GM18499 (cell line): ENCODE data around the gene PIAS4.

Source experiments
- ATAC-seq: cut with Tn5 transposase; IDR thresholded peaks from one replicate; pipeline ENCODE4 v1.9.1; 2021; ENCODE audit warnings: moderate number of reproducible peaks; ENCODE audit not compliant: insufficient read depth, unreplicated experiment

PIAS4 gene

GRCh38 chr19:4066176-4066606, 58.7 kb downstream of the PIAS4 start:
- no peak for ATAC-seq

- ATAC-seq: no peak
Observed at GRCh38 chr19:4066682-4067395, 59.3 kb downstream of the PIAS4 start, which contains the start of gene ZBTB7A. Gene ZBTB7A, minus strand, starts transcription at chr19:4066899. Its CDS starts 11,667 bp downstream, at chr19:4055232.

DNA sequence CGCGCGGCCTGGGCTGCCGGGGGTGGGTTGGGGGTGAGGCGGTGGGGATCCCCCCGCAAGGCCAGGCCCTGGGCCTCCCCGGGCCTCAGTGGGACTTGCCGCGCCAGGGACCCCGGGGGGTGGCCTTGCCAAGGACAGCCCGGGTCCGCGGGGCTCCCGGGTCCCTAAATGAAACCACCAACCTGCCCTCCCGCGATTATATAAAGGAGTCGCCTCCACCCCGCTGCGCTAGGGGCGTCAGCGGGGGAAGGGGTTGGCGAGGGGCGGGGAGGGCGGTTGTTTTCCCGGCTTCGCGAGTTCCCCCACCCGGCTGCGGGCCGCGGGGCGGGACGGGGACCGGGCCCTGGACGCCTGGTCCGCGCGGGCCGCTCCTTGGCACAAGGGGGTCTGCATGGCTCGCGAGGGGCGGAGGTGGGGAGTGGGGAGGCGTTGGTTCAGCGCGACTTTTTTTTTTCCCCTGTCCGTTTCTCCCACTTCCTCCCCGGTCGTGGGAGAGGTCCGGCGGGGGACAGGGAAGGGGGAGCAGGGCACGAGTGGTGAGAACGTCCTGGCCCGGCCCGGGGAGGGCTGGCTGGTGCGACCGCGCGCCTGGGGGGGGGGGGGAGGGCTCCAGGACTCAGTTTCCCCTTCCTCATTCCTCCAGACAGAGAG, 60.0 kb downstream of the PIAS4 start:
- ATAC-seq: no peak

DNA sequence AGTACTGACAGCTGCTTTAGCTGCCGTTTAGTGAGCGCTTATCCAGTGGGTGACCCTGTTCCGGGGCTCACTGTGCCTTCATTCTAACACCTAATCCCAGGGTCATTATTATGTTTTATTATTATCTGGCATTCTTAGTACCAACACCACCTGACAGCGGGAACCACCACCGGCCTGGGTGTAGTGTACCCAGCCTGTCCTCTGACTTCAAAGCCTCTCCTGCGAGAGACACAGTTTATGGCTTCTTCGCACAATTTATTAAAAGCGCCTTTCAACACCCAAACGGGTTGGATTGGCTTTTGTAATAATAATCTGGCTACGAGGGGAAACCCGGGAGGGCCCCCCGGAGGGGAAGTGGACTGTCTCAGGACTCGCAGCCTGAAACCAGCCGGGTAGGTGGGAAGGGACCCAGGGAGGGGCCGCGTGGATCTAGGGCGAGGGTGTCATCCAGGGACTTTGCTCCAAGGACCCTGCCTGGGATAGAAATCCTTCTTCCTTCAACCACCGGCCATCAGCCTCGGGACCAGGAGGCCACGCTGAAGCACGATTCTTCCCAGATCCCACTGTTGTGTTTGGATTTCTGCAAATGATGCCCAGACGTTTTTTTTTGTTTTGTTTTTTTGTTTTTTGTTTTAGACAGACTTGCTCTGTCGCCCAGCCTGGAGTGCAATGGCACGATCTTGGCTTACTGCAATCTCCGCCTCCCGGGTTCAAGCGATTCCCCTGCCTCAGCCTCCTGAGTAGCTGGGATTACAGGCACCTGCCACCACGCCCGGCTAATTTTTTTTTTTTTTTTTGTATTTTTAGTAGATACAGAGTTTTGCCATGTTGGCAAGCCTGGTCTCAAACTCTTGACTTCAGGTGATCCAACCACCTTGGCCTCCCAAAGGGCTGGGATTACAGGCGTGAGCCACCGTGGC, 60.8 kb downstream of the PIAS4 start:
- ATAC-seq: no peak

DNA sequence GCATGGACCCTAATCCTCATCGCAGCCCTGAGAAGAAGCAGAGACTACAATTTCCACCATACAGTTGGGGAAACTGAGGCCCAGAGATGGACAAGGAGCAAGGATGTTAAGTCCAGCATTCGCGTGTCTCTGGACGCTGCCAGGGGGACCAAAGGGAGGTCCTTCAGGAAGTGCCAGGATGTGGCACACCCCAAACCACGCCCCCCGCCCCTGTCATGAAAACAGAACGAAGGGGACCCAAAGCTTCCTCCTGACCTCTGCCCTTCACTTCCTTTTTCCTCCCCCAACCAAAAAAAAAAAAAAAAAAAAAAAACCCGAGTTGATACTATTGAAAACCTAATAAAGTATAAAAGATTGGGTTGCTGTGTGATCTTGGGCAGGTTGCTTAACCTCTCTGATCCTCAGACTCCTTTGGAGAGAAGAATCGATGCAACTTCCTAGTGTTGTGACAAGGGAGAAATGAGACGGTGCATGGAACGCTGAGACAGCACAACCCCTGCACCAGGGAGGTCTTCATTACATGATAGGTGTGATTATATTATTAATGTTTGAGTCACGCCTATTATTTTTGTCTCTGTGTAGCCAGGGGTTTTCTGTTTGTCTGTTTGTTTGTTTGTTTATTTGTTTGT, 61.9 kb downstream of the PIAS4 start:
- ATAC-seq: no peak

DNA sequence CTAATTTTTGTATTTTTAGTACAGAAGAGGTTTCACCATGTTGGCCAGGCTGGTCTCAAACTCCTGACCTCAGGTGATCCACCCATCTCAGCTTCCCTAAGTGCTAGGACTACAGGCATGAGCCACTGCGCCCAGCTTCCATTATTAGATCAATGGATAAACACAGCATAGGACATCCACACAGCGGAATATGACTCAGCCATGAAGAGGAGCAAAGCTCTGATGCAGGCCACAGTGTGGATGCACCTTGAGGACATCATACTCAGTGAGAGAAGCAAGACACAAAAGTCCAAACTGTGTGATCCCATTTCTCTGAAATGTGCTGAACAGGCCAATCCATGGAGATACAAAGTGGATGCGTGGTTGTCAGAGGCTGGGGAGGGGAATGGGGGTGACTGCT, 64.1 kb downstream of the PIAS4 start:
- ATAC-seq: no peak

- ATAC-seq: no peak
Observed at GRCh38 chr19:4075373-4075772, 67.8 kb downstream of the PIAS4 start.

DNA sequence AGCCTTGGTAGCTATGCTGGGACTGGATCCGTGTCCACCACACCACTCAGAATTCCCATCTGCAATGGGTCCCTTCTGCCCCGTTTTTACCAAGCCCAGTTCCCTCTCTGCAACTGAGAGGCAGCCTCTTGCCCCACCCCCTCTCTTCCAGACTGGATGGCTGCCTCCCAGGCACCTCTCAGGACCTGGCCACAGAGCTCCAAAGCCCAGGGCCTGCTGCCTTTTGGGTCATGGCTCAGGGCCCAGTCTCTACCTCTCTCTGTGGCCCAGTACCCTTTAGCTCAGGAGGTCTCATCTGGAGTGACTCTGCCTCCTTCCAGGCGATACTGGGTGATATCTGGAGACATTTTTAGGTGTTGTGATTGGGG, 69.5 kb downstream of the PIAS4 start:
- no peak for ATAC-seq

DNA sequence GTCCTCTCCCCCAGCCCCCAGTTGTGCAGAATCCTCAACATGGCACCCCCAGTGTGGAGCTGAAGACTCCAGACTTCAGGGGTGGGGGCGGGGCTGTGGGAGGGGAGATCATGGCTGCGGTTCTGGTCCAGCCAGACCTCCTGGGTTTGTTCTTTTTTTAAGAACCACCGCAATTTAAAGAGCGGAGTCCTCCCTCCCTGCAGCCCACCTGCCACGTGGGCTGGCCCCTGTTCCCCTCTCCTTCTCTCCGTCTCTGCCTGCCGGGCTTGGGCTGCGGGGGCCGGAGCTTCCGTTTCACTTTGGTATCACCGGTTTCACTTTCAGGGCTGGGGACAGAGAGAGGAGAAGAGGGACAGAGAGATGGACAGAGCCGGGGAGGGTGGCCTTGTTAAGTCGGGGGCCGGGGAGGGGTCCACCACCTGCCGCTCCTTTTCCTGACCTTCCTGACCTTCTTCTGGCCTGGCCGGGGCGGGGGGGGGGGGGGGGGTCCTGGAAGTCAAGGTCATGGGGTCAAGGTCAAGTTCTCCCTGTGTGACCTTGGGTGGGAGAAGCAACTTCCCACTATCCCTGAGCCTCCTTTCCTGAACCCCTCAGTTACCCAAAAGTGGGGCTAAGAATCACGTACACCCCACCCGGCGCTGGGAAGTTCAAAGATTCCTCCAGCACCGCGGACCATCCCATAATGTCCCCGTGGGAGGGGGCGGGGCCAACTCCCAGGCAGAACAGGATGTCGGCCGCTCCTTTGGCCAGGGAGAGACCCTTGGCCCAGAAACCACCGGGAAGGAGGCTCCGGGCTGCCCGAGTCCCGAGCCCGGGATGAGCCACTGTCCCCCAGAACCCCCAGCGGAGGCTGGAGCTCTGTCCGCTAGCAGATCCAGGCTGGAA, 70.5 kb downstream of the PIAS4 start:
- ATAC-seq: no peak

- ATAC-seq: no peak
Observed at GRCh38 chr19:4080473-4080872, 72.9 kb downstream of the PIAS4 start.

DNA sequence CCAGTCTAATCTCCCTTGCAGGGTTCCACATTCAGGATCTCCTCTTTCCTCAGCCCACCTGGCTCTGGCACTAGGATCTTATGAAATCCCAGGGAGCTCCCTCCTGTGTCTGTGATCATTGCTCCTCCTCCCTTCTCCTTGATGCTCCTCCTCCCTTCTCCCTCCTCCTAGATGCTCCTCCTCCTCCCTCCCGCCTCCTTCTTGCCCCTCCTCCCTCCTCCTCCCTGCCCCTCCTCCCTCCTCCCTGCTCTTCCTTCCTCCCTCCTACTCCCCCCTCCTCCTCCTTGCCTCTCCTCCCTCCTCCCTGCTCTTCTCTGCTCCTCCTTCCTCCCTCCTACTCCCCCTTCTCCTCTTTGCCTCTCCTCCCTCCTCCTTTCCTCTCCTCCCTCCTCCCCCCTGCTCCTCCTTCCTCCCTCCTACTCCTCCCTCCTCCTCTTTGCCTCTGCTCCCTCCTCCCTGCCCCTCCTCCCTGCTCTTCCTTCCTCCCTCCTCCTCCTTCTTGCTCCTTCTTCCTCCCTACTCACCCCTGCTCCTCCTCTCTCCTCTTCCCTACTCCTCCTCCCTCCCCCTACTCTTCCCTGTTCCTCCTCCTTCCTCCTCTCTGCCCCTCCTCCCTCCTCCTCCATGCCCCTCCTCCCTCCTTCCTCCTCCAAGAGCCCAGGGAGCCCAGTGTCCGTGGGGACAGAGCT, 74.0 kb downstream of the PIAS4 start:
- no peak for ATAC-seq

GRCh38 chr19:4082172-4082571, 74.6 kb downstream of the PIAS4 start:
- no peak for ATAC-seq

GRCh38 chr19:4083677-4084546, 76.4 kb downstream of the PIAS4 start:
- no peak for ATAC-seq

GRCh38 chr19:4084547-4084877, 77.0 kb downstream of the PIAS4 start:
- ATAC-seq: no peak

- no peak for ATAC-seq
Observed at GRCh38 chr19:4086411-4086867, 78.9 kb downstream of the PIAS4 start.

- no peak for ATAC-seq
Observed at GRCh38 chr19:4087787-4088679, 80.5 kb downstream of the PIAS4 start.

GRCh38 chr19:4088975-4089374, 81.4 kb downstream of the PIAS4 start:
- ATAC-seq: no peak
